Measurements from ENCODE around the gene PIP4K2B. TPM values are rescaled to one million over a fixed set of nuclear protein-coding genes. Genes with fewer than 3 reads are reported as not detected.

The PIP4K2B gene
- total and polyA plus RNA-seq, 9 of the 15 experiments (the other 6 are each of a cell fraction or from before 2014, with no cell fraction given): 3.7 to 29.9 (median 23.0) TPM

DNA sequence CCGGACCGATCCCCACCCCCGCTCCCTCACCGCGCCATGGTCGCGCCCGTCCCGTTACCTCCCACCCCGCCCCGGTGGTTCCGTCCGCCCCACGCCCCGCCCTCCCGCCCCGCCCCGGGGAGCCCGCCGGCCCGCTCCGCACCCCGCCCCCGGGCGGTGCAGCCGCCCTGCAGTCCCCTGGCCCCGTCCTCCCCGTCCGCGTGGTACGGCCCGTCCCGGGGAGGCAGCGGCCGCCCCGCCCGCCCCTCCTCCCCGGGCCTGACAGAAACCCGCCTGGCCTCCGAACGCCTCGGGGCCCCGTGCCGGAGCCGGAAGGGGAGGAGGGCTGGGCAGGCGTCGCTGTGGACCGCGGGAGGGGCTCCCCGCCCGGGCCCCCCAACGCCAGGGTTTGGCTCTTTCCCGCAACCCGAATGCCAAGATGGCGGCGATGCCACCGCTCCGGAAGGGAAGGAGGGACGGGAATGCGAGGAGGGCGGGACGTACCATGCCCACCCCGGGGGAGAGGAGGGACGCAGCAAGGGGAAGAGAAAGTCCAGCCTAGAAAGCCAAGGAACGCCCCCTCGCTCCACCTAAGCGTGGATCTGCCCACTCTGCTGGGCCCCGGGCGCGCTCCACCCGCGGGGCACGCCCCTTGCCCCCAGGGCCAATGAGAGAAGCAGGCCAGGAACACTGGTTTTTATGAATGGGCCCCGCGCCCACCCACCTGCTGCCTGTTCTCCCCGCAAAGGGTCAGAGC is at the start of gene PIP4K2B (continued):
- TF ChIP-seq CHD1 (IDR thresholded peaks at IDR 0.05; ENCODE audit: low read length): no peak
- peak; percentile 9; the same call in 1 of the 2 replicates for TF ChIP-seq ZBTB26 (CRISPR knock-in tag; IDR thresholded peaks at IDR 0.05)
- TF ChIP-seq, protein P1, sequence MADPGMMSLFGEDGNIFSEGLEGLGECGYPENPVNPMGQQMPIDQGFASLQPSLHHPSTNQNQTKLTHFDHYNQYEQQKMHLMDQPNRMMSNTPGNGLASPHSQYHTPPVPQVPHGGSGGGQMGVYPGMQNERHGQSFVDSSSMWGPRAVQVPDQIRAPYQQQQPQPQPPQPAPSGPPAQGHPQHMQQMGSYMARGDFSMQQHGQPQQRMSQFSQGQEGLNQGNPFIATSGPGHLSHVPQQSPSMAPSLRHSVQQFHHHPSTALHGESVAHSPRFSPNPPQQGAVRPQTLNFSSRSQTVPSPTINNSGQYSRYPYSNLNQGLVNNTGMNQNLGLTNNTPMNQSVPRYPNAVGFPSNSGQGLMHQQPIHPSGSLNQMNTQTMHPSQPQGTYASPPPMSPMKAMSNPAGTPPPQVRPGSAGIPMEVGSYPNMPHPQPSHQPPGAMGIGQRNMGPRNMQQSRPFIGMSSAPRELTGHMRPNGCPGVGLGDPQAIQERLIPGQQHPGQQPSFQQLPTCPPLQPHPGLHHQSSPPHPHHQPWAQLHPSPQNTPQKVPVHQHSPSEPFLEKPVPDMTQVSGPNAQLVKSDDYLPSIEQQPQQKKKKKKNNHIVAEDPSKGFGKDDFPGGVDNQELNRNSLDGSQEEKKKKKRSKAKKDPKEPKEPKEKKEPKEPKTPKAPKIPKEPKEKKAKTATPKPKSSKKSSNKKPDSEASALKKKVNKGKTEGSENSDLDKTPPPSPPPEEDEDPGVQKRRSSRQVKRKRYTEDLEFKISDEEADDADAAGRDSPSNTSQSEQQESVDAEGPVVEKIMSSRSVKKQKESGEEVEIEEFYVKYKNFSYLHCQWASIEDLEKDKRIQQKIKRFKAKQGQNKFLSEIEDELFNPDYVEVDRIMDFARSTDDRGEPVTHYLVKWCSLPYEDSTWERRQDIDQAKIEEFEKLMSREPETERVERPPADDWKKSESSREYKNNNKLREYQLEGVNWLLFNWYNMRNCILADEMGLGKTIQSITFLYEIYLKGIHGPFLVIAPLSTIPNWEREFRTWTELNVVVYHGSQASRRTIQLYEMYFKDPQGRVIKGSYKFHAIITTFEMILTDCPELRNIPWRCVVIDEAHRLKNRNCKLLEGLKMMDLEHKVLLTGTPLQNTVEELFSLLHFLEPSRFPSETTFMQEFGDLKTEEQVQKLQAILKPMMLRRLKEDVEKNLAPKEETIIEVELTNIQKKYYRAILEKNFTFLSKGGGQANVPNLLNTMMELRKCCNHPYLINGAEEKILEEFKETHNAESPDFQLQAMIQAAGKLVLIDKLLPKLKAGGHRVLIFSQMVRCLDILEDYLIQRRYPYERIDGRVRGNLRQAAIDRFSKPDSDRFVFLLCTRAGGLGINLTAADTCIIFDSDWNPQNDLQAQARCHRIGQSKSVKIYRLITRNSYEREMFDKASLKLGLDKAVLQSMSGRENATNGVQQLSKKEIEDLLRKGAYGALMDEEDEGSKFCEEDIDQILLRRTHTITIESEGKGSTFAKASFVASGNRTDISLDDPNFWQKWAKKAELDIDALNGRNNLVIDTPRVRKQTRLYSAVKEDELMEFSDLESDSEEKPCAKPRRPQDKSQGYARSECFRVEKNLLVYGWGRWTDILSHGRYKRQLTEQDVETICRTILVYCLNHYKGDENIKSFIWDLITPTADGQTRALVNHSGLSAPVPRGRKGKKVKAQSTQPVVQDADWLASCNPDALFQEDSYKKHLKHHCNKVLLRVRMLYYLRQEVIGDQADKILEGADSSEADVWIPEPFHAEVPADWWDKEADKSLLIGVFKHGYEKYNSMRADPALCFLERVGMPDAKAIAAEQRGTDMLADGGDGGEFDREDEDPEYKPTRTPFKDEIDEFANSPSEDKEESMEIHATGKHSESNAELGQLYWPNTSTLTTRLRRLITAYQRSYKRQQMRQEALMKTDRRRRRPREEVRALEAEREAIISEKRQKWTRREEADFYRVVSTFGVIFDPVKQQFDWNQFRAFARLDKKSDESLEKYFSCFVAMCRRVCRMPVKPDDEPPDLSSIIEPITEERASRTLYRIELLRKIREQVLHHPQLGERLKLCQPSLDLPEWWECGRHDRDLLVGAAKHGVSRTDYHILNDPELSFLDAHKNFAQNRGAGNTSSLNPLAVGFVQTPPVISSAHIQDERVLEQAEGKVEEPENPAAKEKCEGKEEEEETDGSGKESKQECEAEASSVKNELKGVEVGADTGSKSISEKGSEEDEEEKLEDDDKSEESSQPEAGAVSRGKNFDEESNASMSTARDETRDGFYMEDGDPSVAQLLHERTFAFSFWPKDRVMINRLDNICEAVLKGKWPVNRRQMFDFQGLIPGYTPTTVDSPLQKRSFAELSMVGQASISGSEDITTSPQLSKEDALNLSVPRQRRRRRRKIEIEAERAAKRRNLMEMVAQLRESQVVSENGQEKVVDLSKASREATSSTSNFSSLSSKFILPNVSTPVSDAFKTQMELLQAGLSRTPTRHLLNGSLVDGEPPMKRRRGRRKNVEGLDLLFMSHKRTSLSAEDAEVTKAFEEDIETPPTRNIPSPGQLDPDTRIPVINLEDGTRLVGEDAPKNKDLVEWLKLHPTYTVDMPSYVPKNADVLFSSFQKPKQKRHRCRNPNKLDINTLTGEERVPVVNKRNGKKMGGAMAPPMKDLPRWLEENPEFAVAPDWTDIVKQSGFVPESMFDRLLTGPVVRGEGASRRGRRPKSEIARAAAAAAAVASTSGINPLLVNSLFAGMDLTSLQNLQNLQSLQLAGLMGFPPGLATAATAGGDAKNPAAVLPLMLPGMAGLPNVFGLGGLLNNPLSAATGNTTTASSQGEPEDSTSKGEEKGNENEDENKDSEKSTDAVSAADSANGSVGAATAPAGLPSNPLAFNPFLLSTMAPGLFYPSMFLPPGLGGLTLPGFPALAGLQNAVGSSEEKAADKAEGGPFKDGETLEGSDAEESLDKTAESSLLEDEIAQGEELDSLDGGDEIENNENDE (IDR thresholded peaks at IDR 0.05; ENCODE audit: low read depth, low read length): no peak
- TF ChIP-seq TCF7 (IDR thresholded peaks at IDR 0.05; ENCODE audit: borderline replicate concordance): 0 out of 2 replicates have a peak, but pooled peaks have one; percentile 29
- no peak for TF ChIP-seq ETS1 (conservative IDR thresholded peaks at IDR 0.05; ENCODE audit: control insufficient read depth, low read depth, low read length)
- no peak for TF ChIP-seq ZNF707 (CRISPR knock-in tag; conservative IDR thresholded peaks at IDR 0.05)
- 0 out of 2 replicates have a peak, but pooled peaks have one; percentile 49 for TF ChIP-seq ZBTB17 (CRISPR knock-in tag; IDR thresholded peaks at IDR 0.05)
- TF ChIP-seq E2F3 (CRISPR knock-in tag; IDR thresholded peaks at IDR 0.05): no peak
- TF ChIP-seq, protein P2, sequence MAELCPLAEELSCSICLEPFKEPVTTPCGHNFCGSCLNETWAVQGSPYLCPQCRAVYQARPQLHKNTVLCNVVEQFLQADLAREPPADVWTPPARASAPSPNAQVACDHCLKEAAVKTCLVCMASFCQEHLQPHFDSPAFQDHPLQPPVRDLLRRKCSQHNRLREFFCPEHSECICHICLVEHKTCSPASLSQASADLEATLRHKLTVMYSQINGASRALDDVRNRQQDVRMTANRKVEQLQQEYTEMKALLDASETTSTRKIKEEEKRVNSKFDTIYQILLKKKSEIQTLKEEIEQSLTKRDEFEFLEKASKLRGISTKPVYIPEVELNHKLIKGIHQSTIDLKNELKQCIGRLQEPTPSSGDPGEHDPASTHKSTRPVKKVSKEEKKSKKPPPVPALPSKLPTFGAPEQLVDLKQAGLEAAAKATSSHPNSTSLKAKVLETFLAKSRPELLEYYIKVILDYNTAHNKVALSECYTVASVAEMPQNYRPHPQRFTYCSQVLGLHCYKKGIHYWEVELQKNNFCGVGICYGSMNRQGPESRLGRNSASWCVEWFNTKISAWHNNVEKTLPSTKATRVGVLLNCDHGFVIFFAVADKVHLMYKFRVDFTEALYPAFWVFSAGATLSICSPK (IDR thresholded peaks at IDR 0.05; ENCODE audit: borderline replicate concordance): no peak
- TF ChIP-seq ARNT (IDR thresholded peaks at IDR 0.05): no peak
- no peak for TF ChIP-seq ZNF586 (CRISPR knock-in tag; conservative IDR thresholded peaks at IDR 0.05)
- TF ChIP-seq CAMTA2 (CRISPR knock-in tag; conservative IDR thresholded peaks at IDR 0.05): no peak
